Left hindlimb (tissue), 1 donor: ENCODE results near the gene DDX1.

ENCODE experiments used
- DNase-seq: peaks from one replicate; pipeline ENCODE4 v3.0.0-alpha.2; 2018

DDX1 gene

GRCh38 chr2:15633043-15633970, 41.6 kb downstream of the DDX1 start:
- DNase-seq, result no peak

GRCh38 chr2:15633971-15634346, 42.3 kb downstream of the DDX1 start:
- no peak for DNase-seq

- DNase-seq, result no peak
These were observed 43.3 kb downstream of the DDX1 start for GRCh38 chr2:15634846-15635490.

GRCh38 chr2:15636972-15637785, 45.5 kb downstream of the DDX1 start:
- peak; percentile 71 for DNase-seq

- no peak for DNase-seq
These were observed 47.1 kb downstream of the DDX1 start for GRCh38 chr2:15638720-15639119.

- DNase-seq, result no peak
These were observed 47.9 kb downstream of the DDX1 start for GRCh38 chr2:15639323-15640251.

- DNase-seq, result no peak
These were observed 48.6 kb downstream of the DDX1 start for GRCh38 chr2:15640261-15640711.

GRCh38 chr2:15640784-15641183, 49.1 kb downstream of the DDX1 start:
- DNase-seq, result no peak

GRCh38 chr2:15641530-15641982, 49.9 kb downstream of the DDX1 start:
- DNase-seq, result no peak

GRCh38 chr2:15642011-15642814, 50.5 kb downstream of the DDX1 start:
- DNase-seq, result no peak

- DNase-seq, result no peak
These were observed 51.3 kb downstream of the DDX1 start for GRCh38 chr2:15642815-15643500.

GRCh38 chr2:15643791-15644585, 52.3 kb downstream of the DDX1 start:
- no peak for DNase-seq

- no peak for DNase-seq
These were observed 53.6 kb downstream of the DDX1 start for GRCh38 chr2:15645300-15645699.

- no peak for DNase-seq
These were observed 54.2 kb downstream of the DDX1 start for GRCh38 chr2:15645720-15646385.

GRCh38 chr2:15646661-15647060, 55.0 kb downstream of the DDX1 start:
- DNase-seq, result no peak

GRCh38 chr2:15647622-15648590, 56.2 kb downstream of the DDX1 start:
- no peak for DNase-seq

GRCh38 chr2:15648593-15649525, 57.2 kb downstream of the DDX1 start:
- DNase-seq, result no peak
